ENCODE results near the gene SKI. TPM values are rescaled to one million over a fixed set of nuclear protein-coding genes. Genes with fewer than 3 reads are reported as not detected.
"Not testable (repeated sequence)": the region's sequence is repeated elsewhere in the genome, so short reads cannot be mapped to it uniquely, and the experiment has no call there.

The SKI gene
- polyA plus RNA-seq, 4 donors, result 45.4 to 62.9 (median 58.6) TPM

GRCh38 chr1:2257245-2257627 is 29.1 kb downstream of the SKI start:
- no peak for DNase-seq (ENCODE audit: low read depth in 4 of 4, low spot score in 2 of 4)

DNA sequence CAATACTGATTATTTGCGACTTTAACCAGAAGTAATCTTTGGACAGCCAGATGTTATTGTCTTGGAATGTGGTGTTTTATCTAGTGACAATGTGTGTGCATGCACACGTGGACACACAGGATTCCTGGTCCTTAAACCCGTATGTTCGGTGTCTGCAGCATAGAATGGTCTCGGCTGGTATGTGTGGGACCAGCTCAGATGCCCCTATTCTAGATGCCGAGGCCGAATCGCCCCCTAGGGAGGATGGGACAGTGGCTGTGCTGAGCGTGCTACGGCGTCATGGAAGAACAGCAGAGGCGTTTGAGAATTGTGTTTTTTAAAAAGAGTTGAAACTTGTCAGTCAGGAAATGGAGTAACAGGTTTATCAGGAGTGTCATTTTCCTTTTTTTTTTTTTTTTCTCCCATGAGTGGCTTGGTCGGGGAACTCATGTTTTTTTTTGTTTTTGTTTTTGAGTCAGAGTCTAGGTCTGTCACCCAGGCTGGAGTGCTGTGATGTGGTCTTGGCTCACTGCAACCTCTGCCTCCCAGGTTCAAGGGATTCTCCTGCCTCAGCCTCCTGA is 30.1 kb downstream of the SKI start:
- no peak for DNase-seq (ENCODE audit: low read depth in 4 of 4, low spot score in 2 of 4)

- DNase-seq (ENCODE audit: low read depth in 4 of 4, low spot score in 2 of 4), result no peak
Measured at GRCh38 chr1:2258996-2259395, 30.9 kb downstream of the SKI start.

DNA sequence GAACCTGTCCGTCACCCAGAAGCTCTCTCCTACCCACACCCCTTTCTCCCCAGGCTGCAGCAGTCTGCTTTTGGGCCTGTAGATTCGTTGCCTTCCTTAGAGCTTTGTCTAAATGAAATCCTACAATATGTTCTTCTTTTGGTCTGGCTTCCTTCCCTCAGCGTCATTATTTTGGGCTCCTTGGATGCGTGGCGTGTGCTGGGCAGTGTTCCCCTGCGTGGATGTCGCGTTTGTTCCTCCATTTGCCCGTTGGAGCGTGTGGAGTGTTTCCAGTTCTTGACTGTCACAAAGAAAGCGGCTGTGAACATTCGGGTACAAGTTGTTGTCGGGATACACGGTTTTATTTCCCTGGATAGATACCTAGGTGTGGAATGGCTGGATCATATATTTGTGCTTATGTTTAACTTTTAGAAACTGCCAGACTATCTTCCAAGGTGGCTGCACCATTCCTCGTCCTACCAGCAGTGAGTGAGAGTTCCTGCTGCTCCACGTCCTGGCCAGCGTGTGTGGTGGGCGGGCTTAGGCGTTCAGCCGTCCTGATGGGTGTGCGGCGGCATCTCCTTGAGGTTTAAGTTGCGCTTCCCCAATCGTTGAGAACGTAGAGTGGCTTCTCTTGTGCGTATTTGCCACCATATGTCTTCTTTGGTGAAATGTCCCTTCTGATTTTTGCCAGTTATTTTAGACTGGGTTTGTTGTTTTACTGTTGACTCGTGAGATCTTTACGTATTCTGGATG is 31.7 kb downstream of the SKI start:
- no peak for DNase-seq (ENCODE audit: low read depth in 4 of 4, low spot score in 2 of 4)

- not testable (repeated sequence) for DNase-seq (ENCODE audit: low read depth in 4 of 4, low spot score in 2 of 4)
Measured at GRCh38 chr1:2260470-2260869, 32.4 kb downstream of the SKI start.

- no peak for DNase-seq (ENCODE audit: low read depth in 4 of 4, low spot score in 2 of 4)
Measured at GRCh38 chr1:2260917-2261316, 32.8 kb downstream of the SKI start.

GRCh38 chr1:2261476-2262395 is 33.6 kb downstream of the SKI start:
- not testable (repeated sequence) for DNase-seq (ENCODE audit: low read depth in 4 of 4, low spot score in 2 of 4)

GRCh38 chr1:2266301-2266975 is 38.3 kb downstream of the SKI start:
- no peak for DNase-seq (ENCODE audit: low read depth in 4 of 4, low spot score in 2 of 4)

- no peak for DNase-seq (ENCODE audit: low read depth in 4 of 4, low spot score in 2 of 4)
Measured at GRCh38 chr1:2267051-2267830, 39.1 kb downstream of the SKI start.

GRCh38 chr1:2267862-2268261 is 39.7 kb downstream of the SKI start:
- DNase-seq (ENCODE audit: low read depth in 4 of 4, low spot score in 2 of 4), result no peak

DNA sequence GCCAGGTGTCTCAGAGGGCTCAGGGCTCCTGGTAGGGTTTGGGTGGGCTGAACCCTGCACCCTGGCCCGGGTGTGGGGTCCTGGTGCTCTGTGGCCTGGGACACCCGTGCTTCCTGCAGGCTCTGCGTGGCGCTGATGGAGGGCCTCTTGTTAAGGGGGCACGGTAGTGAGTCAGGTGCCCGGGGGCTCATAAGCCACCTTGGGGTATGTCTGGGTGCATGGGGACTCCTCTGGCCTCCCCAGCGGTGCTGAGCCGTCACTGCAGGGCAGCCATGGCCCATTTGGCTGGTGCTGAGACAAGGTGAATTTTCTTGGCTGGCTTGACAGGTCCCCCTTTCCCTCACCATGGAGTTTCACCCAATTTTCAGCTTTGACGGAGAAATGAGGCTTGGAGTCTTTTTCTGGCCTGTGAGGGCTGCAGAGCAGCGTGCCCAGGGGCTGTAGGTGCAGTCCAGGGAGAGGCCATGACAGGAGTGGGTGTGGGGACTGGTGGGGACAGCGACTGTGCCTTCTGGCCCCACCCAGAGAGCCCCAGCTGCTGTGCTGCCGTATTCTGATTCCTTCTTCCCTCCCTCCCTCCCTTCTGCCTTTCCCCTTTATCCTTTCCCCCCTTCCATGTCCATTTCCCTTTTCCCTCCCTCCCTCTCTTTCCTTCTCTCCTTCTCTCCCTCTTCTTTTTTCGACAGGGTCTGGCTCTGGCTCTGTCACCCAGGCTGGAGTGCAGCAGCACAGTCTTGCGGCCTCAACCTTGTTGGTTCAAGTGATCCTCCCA is 40.4 kb downstream of the SKI start:
- no peak for DNase-seq (ENCODE audit: low read depth in 4 of 4, low spot score in 2 of 4)

GRCh38 chr1:2269193-2269921 is 41.2 kb downstream of the SKI start:
- no peak for DNase-seq (ENCODE audit: low read depth in 4 of 4, low spot score in 2 of 4)

- DNase-seq (ENCODE audit: low read depth in 4 of 4, low spot score in 2 of 4), result no peak
Measured at GRCh38 chr1:2269922-2270259, 41.8 kb downstream of the SKI start.

DNA sequence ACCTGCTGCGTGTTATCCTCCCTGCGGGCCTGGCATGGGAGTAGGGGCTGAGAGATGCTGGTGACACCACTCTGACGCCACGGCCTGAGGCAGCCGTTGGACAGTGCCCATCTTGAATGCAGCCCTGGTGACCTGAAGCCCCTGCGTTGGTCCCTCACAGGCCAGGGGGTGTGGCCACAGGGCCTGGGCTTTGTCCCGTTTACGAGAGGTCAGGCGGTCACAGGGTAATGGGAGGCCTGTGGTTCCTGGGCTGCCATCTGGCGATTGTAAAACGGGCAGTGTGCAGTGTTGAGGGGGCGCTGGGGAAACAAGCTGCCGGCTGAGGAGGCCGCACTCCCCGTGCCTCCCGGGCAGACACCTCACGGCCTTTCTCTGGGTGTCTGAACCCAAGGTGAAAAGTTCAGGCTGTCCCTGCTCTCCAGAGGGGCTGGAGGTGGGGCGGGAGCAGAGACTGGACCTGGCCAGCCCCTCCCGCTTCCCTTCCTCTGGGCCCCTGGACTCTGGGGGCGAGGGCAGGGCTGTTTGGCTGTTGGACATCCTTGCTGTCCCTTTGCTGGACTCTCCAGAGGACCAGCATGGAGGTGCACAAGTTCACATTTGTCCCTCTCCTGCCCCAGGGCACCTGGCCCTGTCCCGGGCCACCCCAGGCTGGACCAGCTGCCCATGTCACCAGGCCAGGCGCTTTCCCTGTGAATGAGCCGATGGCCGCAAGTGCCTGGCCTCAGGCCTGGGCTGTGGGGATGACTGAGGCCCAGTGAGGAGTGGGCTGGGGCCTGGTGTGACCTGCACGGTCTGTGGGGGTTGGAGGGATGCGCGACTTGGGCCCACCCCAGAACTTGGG is 42.4 kb downstream of the SKI start:
- no peak for DNase-seq (ENCODE audit: low read depth in 4 of 4, low spot score in 2 of 4)

DNA sequence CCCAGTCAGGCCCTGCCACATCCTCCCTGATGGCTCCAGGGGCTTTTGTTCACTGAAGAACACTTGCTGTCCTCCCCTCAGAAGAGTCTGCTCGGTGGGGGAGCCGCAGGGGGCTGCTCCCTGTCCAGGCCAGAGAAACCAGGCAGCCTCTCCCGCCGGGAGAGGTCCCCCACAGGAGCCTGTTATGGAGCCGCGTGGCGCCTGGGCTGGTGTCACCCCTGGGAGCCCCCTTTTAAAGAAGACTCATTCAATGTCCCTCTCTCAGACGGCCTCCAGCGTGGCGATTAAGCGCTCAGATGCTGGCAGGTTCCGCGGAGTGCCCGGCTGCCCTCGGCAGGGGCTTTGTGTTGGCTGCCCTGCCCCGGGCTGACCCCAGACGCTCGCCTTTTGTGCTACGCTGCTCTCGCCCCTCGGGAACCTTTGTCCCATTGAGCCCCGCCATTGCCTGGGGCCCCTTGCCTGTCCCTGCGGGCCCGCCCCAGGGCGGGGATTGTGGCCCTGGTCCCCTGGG is 43.1 kb downstream of the SKI start:
- no peak for DNase-seq (ENCODE audit: low read depth in 4 of 4, low spot score in 2 of 4)

DNA sequence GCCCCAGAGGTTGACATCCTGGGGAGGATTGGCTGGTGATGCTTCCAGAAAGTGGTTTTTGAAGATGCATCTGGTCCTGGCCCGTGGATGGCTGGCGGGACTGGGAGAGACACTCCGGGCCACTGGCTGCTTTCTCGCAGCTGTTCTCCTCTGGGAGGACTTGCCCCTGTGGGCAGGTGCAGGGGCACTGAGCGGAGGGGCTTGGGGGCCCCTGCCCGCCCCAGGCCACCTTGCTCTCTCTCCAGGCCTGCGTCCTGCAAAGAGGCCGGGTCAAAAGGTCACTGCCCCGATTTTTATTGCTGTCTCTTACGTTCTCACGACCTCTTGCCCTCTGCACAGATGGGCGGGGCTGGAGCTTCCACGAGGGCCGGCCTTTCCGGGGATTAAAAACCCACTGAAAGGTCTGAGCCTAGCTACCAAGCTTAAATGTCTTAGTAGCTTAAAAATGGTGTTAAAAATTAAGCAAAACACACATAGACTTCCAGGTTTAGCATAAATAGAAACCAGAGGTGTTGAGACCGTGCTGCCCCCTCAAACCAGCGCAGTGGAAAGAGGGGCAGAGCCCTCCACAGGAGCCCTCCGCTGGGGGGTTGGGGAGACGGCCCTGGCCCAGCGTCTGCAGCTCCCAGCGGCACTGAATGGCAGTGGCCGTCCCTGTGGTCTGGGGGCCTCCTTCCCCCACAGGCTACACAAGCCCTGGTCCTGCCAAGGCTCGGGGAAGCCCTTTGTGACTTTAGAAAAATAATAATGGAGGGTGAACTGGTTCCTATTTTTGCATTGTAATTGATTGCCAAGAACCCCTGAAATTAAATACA is 43.9 kb downstream of the SKI start:
- DNase-seq (ENCODE audit: low read depth in 4 of 4, low spot score in 2 of 4), result no peak

Data from left renal cortex interstitium (tissue), 4 donors.